HepG2 (cell line): ENCODE measurements around the gene SLIRP. TPM values are rescaled to one million over a fixed set of nuclear protein-coding genes. Genes with fewer than 3 reads are reported as not detected.

Experiments used
- CREB3 ChIP-seq: sonication (generic); formaldehyde crosslinking; IDR thresholded peaks from 2 replicates; pipeline ENCODE4 v1.5.0; 2020; ENCODE audit warnings: missing genetic modification reagents
- ERF ChIP-seq: IDR thresholded peaks from 2 replicates; pipeline ENCODE4 v1.6.1; 2018; ENCODE audit warnings: missing biosample characterization, missing genetic modification reagents
- MXI1 ChIP-seq: IDR thresholded peaks from 3 replicates; pipeline ENCODE4 v1.6.1; 2012; ENCODE audit warnings: low read depth, low read length, inconsistent platforms, borderline replicate concordance
- NFYC ChIP-seq: IDR thresholded peaks from 2 replicates; pipeline ENCODE4 v1.6.1; 2016; ENCODE audit warnings: missing genetic modification reagents, missing compliant biosample characterization
- PBX3 ChIP-seq: sonication (generic); formaldehyde crosslinking; IDR thresholded peaks from 2 replicates; pipeline ENCODE4 v1.8.1; 2023; ENCODE audit warnings: missing genetic modification reagents, inconsistent platforms, borderline replicate concordance
- SKI ChIP-seq: fragments of 450-650 bp; IDR thresholded peaks from one replicate; pipeline ENCODE4 v1.6.1; 2018; ENCODE audit warnings: mild to moderate bottlenecking; ENCODE audit not compliant: partially characterized antibody
- TBP ChIP-seq: sonication (generic); formaldehyde crosslinking; IDR thresholded peaks from 2 replicates; pipeline ENCODE4 v1.5.0; 2020; ENCODE audit warnings: missing genetic modification reagents
- TEAD3 ChIP-seq: optimal IDR thresholded peaks from 2 replicates; pipeline ENCODE3; 2016; ENCODE audit warnings: borderline replicate concordance
- TFAP4 ChIP-seq: sonication (generic); IDR thresholded peaks from 2 replicates; pipeline ENCODE4 v1.6.1; 2016; ENCODE audit warnings: low read depth, borderline replicate concordance
- TRAFD1 ChIP-seq: sonication (generic); formaldehyde crosslinking; IDR thresholded peaks from 2 replicates; pipeline ENCODE4 v1.5.1; 2020; ENCODE audit warnings: missing genetic modification reagents, mild to moderate bottlenecking, borderline replicate concordance
- ZBTB42 ChIP-seq: sonication (generic); formaldehyde crosslinking; IDR thresholded peaks from 2 replicates; pipeline ENCODE4 v1.5.0; 2020; ENCODE audit warnings: mild to moderate bottlenecking, missing genetic modification reagents
- ZBTB7B ChIP-seq: sonication (generic); formaldehyde crosslinking; IDR thresholded peaks from 2 replicates; pipeline ENCODE4 v1.4.0; 2020; ENCODE audit warnings: missing genetic modification reagents
- ZFP36L1 ChIP-seq: sonication (generic); formaldehyde crosslinking; IDR thresholded peaks from 2 replicates; pipeline ENCODE4 v1.8.0; 2022; ENCODE audit warnings: mild to moderate bottlenecking, missing genetic modification reagents, moderate library complexity
- ZGPAT ChIP-seq: IDR thresholded peaks from 2 replicates; pipeline ENCODE4 v1.6.1; 2016; ENCODE audit warnings: mild to moderate bottlenecking
- ZMYM2 ChIP-seq: sonication (generic); formaldehyde crosslinking; IDR thresholded peaks from 2 replicates; pipeline ENCODE4 v1.8.0; 2022; ENCODE audit warnings: mild to moderate bottlenecking, missing genetic modification reagents
- ZMYM4 ChIP-seq: sonication (generic); formaldehyde crosslinking; IDR thresholded peaks from 2 replicates; pipeline ENCODE4 v1.8.1; 2023; ENCODE audit warnings: mild to moderate bottlenecking, missing genetic modification reagents
- ZNF713 ChIP-seq: sonication (generic); formaldehyde crosslinking; IDR thresholded peaks from 2 replicates; pipeline ENCODE4 v1.4.0; 2020; ENCODE audit warnings: mild to moderate bottlenecking, missing genetic modification reagents
- ZNF772 ChIP-seq: sonication (generic); formaldehyde crosslinking; IDR thresholded peaks from 2 replicates; pipeline ENCODE4 v1.5.0; 2020; ENCODE audit warnings: mild to moderate bottlenecking, missing genetic modification reagents
- polyA plus RNA-seq, 8 experiments: library from polyadenylated mRNA; depleted of rRNA in 3 of 8; stranded (reverse) in 7 of 8; unstranded in 1 of 8; fragments of >200 nt; fragmentation: Illumina TruSeq in 4 of 8; extraction: Trizol in 4 of 8; gene quantifications; 2 replicates each; pipeline versions ENCODE4 v1.2.1 to v1.2.3, GENCODE V29; 2011 to 2016; ENCODE audit warnings: low read depth in 4 of 8, missing spikeins in 1 of 8, mixed read lengths in 1 of 8; ENCODE audit not compliant: insufficient read depth in 1 of 8
- total RNA-seq, 5 experiments: library from RNA; depleted of rRNA; stranded (reverse); fragments of >200 nt; fragmentation: Illumina TruSeq; extraction: Trizol; gene quantifications; 2 replicates each; pipeline ENCODE4 v1.2.3, GENCODE V29; 2016; ENCODE audit warnings: low read depth in 1 of 5

Gene SLIRP
- total and polyA plus RNA-seq, 2 of the 13 experiments (the other 11 are each of a cell fraction or from before 2014, with no cell fraction given), result 281 to 548 TPM

GRCh38 chr14:77760381-77761204, 52.7 kb downstream of the SLIRP start, which contains the start of gene SNW1 (continued):
- TF ChIP-seq TEAD3 (CRISPR knock-in tag) (peak; percentile 24), ZMYM4 (CRISPR knock-in tag) (peak; percentile 54), ZBTB42 (CRISPR knock-in tag) (no peak), ZNF772 (peak; percentile 64; the same call in 1 of the 2 replicates), CREB3 (CRISPR knock-in tag) (no peak), ZFP36L1 (no peak), NFYC (peak; percentile 50; the same call in 1 of the 2 replicates), ERF (no peak; the same call in 1 of the 2 replicates), TFAP4 (peak; percentile 65; the same call in 1 of the 2 replicates), ZMYM2 (no peak), ZBTB7B (CRISPR knock-in tag) (peak; percentile 89), TRAFD1 (CRISPR knock-in tag) (no peak), SKI (no peak), ZNF713 (CRISPR knock-in tag) (no peak), TBP (CRISPR knock-in tag) (no peak), PBX3 (CRISPR knock-in tag) (no peak), MXI1 (0 out of 3 replicates have a peak, but pooled peaks have one; percentile 40), ZGPAT (CRISPR knock-in tag) (0 out of 2 replicates have a peak, but pooled peaks have one; percentile 50)
